ENCODE results near the gene ODF2.

ODF2 gene

DNA sequence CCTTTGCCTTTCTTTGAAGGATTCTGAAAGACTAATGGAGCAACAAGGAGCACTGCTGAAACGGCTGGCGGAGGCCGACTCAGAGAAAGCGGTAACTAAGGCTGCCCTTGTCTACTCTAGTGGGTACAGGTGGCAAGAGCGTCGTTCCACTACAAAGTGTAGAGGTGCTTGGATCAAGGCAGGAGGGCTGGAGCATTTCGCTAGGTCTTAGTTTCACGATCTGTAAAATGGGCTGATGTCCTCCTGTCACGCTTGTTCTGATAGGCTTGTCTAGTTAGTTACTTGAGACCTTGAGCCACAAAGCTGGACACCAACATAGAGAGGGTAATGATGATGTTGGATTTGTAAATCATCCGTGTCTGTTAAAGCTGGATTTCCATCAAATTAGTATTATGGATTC is 25.8 kb downstream of the ODF2 start:
- peaks cover 36 to 57% of the 10 kb centered on the region in 2 donors for H3K36me3 ChIP-seq (ENCODE audit: control insufficient read depth in 2 of 2, insufficient read depth in 2 of 2, low read length in 2 of 2)
- no peaks in the 10 kb centered on the region for H3K9me3 ChIP-seq (ENCODE audit: control insufficient read depth in 2 of 2, low read length in 2 of 2)
- no peak overlapping the region for H3K27ac ChIP-seq (ENCODE audit: low read depth in 2 of 2, low read length in 2 of 2)
- no peak overlapping the region for H3K9ac ChIP-seq (ENCODE audit: low read depth in 1 of 2, low read length in 2 of 2)
- no peaks in the 10 kb centered on the region for H3K27me3 ChIP-seq (ENCODE audit: control insufficient read depth in 2 of 2, insufficient read depth in 2 of 2, low read length in 2 of 2)
- no peak overlapping the region for H3K4me3 ChIP-seq (ENCODE audit: low read length in 2 of 2)
- H3K4me1 ChIP-seq (ENCODE audit: control insufficient read depth in 2 of 2, insufficient read depth in 2 of 2, low read length in 2 of 2), result no peaks in the 10 kb centered on the region

DNA sequence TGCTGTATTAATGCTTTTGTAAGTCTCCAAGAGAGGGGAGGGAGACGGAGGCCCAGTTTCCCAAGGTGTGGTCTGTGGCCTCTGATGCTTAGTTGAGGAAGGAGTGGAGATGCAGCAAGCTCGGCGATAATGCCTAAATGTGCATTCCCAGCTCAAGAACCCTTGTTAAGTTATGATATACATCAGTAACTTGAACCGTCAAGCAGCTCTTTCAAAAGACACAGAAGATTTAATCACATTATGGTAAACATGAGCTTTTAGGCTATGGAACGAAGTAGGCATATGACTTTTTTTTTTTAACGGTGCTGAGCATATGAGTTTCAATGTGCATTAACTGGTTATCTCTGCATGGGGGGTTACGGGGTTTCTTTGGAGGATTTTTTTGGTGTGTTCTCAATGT is 26.4 kb downstream of the ODF2 start:
- Histone ChIP-seq H3K27me3 (ENCODE audit: control insufficient read depth in 2 of 2, insufficient read depth in 2 of 2, low read length in 2 of 2) (no peaks in the 10 kb centered on the region), H3K9ac (ENCODE audit: low read depth in 1 of 2, low read length in 2 of 2) (no peak overlapping the region), H3K4me3 (ENCODE audit: low read length in 2 of 2) (no peak overlapping the region), H3K4me1 (ENCODE audit: control insufficient read depth in 2 of 2, insufficient read depth in 2 of 2, low read length in 2 of 2) (no peaks in the 10 kb centered on the region), H3K27ac (ENCODE audit: low read depth in 2 of 2, low read length in 2 of 2) (no peak overlapping the region), H3K9me3 (ENCODE audit: control insufficient read depth in 2 of 2, low read length in 2 of 2) (no peaks in the 10 kb centered on the region), H3K36me3 (ENCODE audit: control insufficient read depth in 2 of 2, insufficient read depth in 2 of 2, low read length in 2 of 2) (peaks cover 38 to 62% of the 10 kb centered on the region in 2 donors)

DNA sequence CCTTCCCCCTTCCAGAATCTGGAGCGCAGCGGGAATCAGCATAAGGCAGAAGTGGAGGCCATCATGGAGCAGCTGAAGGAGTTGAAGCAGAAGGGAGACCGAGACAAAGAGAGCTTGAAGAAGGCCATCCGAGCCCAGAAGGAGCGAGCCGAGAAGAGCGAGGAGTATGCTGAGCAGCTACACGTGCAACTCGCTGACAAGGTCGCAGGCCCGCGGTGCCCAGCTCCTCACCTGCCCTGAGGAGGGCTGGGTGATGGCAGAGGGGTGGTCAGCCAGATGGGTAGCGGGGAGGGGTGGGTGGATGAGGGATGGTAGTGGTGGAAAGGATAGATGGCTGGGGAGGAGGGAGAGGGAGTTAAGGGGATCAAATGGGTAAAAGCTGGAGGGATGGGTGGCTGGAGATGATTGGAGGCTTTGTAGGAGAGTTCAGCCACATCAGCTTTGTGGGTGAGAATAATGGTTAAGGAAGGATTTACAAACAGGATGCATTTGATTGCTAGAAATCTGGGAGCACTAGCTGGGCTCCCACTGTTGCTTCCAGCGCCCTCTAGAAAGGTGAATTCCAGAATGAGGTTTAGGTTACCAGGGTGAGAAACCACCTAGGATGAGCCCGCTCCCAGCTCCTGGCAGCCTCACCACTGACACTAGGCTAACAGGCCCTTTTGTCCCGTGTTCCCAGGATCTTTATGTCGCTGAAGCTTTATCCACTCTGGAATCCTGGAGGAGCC is 29.0 kb downstream of the ODF2 start:
- no peaks in the 10 kb centered on the region for H3K27me3 ChIP-seq (ENCODE audit: control insufficient read depth in 2 of 2, insufficient read depth in 2 of 2, low read length in 2 of 2)
- no peaks in the 10 kb centered on the region for H3K9me3 ChIP-seq (ENCODE audit: control insufficient read depth in 2 of 2, low read length in 2 of 2)
- no peaks in the 10 kb centered on the region for H3K4me1 ChIP-seq (ENCODE audit: control insufficient read depth in 2 of 2, insufficient read depth in 2 of 2, low read length in 2 of 2)
- H3K27ac ChIP-seq (ENCODE audit: low read depth in 2 of 2, low read length in 2 of 2), result no peak overlapping the region
- no peak overlapping the region for H3K9ac ChIP-seq (ENCODE audit: low read depth in 1 of 2, low read length in 2 of 2)
- peaks cover 34 to 61% of the 10 kb centered on the region in 2 donors for H3K36me3 ChIP-seq (ENCODE audit: control insufficient read depth in 2 of 2, insufficient read depth in 2 of 2, low read length in 2 of 2)
- no peak overlapping the region for H3K4me3 ChIP-seq (ENCODE audit: low read length in 2 of 2)

GRCh38 chr9:128485414-128485855 is 29.6 kb downstream of the ODF2 start:
- no peak overlapping the region for H3K9ac ChIP-seq (ENCODE audit: low read depth in 1 of 2, low read length in 2 of 2)
- H3K4me3 ChIP-seq (ENCODE audit: low read length in 2 of 2), result no peak overlapping the region
- no peaks in the 10 kb centered on the region for H3K9me3 ChIP-seq (ENCODE audit: control insufficient read depth in 2 of 2, low read length in 2 of 2)
- peaks cover 34 to 61% of the 10 kb centered on the region in 2 donors for H3K36me3 ChIP-seq (ENCODE audit: control insufficient read depth in 2 of 2, insufficient read depth in 2 of 2, low read length in 2 of 2)
- no peak overlapping the region for H3K27ac ChIP-seq (ENCODE audit: low read depth in 2 of 2, low read length in 2 of 2)
- H3K4me1 ChIP-seq (ENCODE audit: control insufficient read depth in 2 of 2, insufficient read depth in 2 of 2, low read length in 2 of 2), result no peaks in the 10 kb centered on the region
- no peaks in the 10 kb centered on the region for H3K27me3 ChIP-seq (ENCODE audit: control insufficient read depth in 2 of 2, insufficient read depth in 2 of 2, low read length in 2 of 2)

DNA sequence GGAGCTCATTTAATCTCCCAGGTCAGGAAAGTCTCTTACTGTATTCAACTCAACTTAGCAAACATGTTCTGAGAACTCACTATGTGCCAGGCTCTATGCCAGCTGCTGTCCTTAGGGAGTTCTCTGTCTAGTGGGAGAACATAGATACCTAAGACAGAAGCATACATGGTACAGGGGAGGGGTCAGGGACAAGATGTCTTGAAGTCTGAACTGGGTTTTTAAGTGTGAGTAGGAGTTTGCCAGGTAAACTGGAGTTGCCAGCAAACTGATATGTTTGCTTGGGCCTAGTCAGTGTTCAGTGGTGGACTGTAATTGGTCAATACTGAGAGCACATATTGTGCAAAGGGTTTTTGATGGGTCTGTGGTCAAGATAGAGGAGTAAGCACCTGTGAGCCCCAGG is 30.4 kb downstream of the ODF2 start:
- Histone ChIP-seq H3K9ac (ENCODE audit: low read depth in 1 of 2, low read length in 2 of 2) (no peak overlapping the region), H3K36me3 (ENCODE audit: control insufficient read depth in 2 of 2, insufficient read depth in 2 of 2, low read length in 2 of 2) (peaks cover 34 to 61% of the 10 kb centered on the region in 2 donors)

GRCh38 chr9:128493424-128493823 is 37.6 kb downstream of the ODF2 start:
- H3K9me3 ChIP-seq (ENCODE audit: control insufficient read depth in 2 of 2, low read length in 2 of 2), result no peaks in the 10 kb centered on the region
- peaks cover 17 to 40% of the 10 kb centered on the region in 2 donors for H3K36me3 ChIP-seq (ENCODE audit: control insufficient read depth in 2 of 2, insufficient read depth in 2 of 2, low read length in 2 of 2)
- H3K27me3 ChIP-seq (ENCODE audit: control insufficient read depth in 2 of 2, insufficient read depth in 2 of 2, low read length in 2 of 2), result no peaks in the 10 kb centered on the region
- no peak overlapping the region for H3K27ac ChIP-seq (ENCODE audit: low read depth in 2 of 2, low read length in 2 of 2)
- H3K4me3 ChIP-seq (ENCODE audit: low read length in 2 of 2), result no peak overlapping the region
- H3K9ac ChIP-seq (ENCODE audit: low read depth in 1 of 2, low read length in 2 of 2), result no peak overlapping the region
- H3K4me1 ChIP-seq (ENCODE audit: control insufficient read depth in 2 of 2, insufficient read depth in 2 of 2, low read length in 2 of 2), result peaks cover 4 to 5% of the 10 kb centered on the region in 2 donors

More for the DNA sequence above, 30.4 kb downstream of the ODF2 start:
- H3K27me3 ChIP-seq (ENCODE audit: control insufficient read depth in 2 of 2, insufficient read depth in 2 of 2, low read length in 2 of 2), result no peaks in the 10 kb centered on the region
- no peak overlapping the region for H3K27ac ChIP-seq (ENCODE audit: low read depth in 2 of 2, low read length in 2 of 2)
- H3K4me3 ChIP-seq (ENCODE audit: low read length in 2 of 2), result no peak overlapping the region
- no peaks in the 10 kb centered on the region for H3K4me1 ChIP-seq (ENCODE audit: control insufficient read depth in 2 of 2, insufficient read depth in 2 of 2, low read length in 2 of 2)
- H3K9me3 ChIP-seq (ENCODE audit: control insufficient read depth in 2 of 2, low read length in 2 of 2), result no peaks in the 10 kb centered on the region

DNA sequence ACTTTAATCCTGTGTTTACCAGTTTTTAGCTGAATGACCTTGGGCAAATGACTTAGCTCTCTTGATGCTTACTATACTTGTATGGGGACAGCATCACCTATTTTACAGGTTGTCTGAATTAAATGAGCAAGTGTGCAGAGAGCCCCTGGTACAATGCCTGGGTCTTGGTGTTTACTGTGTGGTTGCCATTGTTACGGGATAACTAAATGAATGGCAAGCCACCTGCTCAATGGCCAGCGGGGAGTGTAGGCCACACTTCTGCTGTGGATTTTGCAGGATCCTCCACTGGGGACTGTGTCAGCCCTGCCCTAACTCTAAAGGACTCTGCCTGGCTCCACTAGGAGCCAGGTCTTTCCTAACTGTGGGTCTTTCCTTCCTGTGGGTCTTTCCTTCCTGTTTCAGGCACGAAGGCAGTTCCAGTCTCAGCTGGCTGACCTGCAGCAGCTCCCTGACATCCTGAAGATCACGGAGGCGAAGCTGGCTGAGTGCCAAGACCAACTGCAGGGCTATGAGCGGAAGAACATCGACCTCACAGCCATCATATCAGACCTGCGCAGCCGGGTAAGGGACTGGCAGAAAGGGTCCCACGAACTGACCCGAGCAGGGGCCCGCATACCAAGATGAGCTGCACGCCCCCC is 38.4 kb downstream of the ODF2 start:
- Histone ChIP-seq H3K9me3 (ENCODE audit: control insufficient read depth in 2 of 2, low read length in 2 of 2) (no peaks in the 10 kb centered on the region), H3K36me3 (ENCODE audit: control insufficient read depth in 2 of 2, insufficient read depth in 2 of 2, low read length in 2 of 2) (peaks cover 22 to 46% of the 10 kb centered on the region in 2 donors), H3K27me3 (ENCODE audit: control insufficient read depth in 2 of 2, insufficient read depth in 2 of 2, low read length in 2 of 2) (no peaks in the 10 kb centered on the region), H3K9ac (ENCODE audit: low read depth in 1 of 2, low read length in 2 of 2) (no peak overlapping the region), H3K4me3 (ENCODE audit: low read length in 2 of 2) (no peak overlapping the region), H3K4me1 (ENCODE audit: control insufficient read depth in 2 of 2, insufficient read depth in 2 of 2, low read length in 2 of 2) (peaks cover 4 to 5% of the 10 kb centered on the region in 2 donors), H3K27ac (ENCODE audit: low read depth in 2 of 2, low read length in 2 of 2) (peak overlapping the region in 1 of 2 donors; percentile 23)

DNA sequence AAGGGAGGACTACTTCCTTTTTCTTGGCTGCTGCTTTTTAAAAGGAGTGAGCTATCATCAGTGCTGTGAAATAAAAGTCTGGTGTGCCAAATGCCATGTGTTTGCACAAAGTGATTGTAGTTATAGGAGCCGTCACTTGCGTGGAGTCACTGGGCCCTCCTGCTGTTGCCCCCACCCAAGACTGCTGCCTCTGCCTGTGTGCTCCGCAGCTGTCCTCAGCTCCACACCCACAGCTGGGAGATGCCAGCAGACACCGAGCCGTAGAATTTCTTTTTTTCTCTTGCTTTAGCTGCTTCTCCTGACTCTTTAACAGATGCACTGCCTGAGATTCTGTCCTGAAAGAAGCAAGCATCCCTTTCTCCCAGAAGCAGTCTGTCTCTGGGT is 38.9 kb downstream of the ODF2 start:
- Histone ChIP-seq H3K9ac (ENCODE audit: low read depth in 1 of 2, low read length in 2 of 2) (no peak overlapping the region), H3K27me3 (ENCODE audit: control insufficient read depth in 2 of 2, insufficient read depth in 2 of 2, low read length in 2 of 2) (no peaks in the 10 kb centered on the region), H3K4me1 (ENCODE audit: control insufficient read depth in 2 of 2, insufficient read depth in 2 of 2, low read length in 2 of 2) (peaks cover 4 to 5% of the 10 kb centered on the region in 2 donors), H3K4me3 (ENCODE audit: low read length in 2 of 2) (no peak overlapping the region), H3K36me3 (ENCODE audit: control insufficient read depth in 2 of 2, insufficient read depth in 2 of 2, low read length in 2 of 2) (peaks cover 21 to 48% of the 10 kb centered on the region in 2 donors), H3K9me3 (ENCODE audit: control insufficient read depth in 2 of 2, low read length in 2 of 2) (no peaks in the 10 kb centered on the region), H3K27ac (ENCODE audit: low read depth in 2 of 2, low read length in 2 of 2) (no peak overlapping the region)

DNA sequence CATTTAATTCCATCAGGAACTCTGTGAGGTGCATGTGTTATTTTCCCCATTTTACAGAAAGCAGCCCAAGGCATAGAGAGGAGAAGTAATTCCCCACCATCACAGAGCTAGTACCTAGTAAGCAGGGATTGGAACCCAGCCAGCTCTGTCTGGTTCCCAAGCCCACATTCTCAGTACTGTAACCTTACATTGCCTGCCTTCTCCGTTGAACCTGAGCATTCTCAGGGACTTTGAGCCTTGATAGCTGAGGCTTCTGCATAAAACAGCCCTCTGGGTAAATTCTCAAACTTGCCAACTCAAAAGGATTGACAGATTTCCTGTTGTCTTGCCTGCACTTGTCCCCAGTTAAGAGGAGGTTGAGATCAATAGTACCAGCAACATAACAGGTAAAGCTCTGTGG is 39.5 kb downstream of the ODF2 start:
- Histone ChIP-seq H3K36me3 (ENCODE audit: control insufficient read depth in 2 of 2, insufficient read depth in 2 of 2, low read length in 2 of 2) (peaks cover 19 to 53% of the 10 kb centered on the region in 2 donors), H3K4me1 (ENCODE audit: control insufficient read depth in 2 of 2, insufficient read depth in 2 of 2, low read length in 2 of 2) (peaks cover 4 to 5% of the 10 kb centered on the region in 2 donors), H3K9ac (ENCODE audit: low read depth in 1 of 2, low read length in 2 of 2) (no peak overlapping the region), H3K27ac (ENCODE audit: low read depth in 2 of 2, low read length in 2 of 2) (no peak overlapping the region), H3K4me3 (ENCODE audit: low read length in 2 of 2) (no peak overlapping the region), H3K9me3 (ENCODE audit: control insufficient read depth in 2 of 2, low read length in 2 of 2) (no peaks in the 10 kb centered on the region), H3K27me3 (ENCODE audit: control insufficient read depth in 2 of 2, insufficient read depth in 2 of 2, low read length in 2 of 2) (no peaks in the 10 kb centered on the region)

DNA sequence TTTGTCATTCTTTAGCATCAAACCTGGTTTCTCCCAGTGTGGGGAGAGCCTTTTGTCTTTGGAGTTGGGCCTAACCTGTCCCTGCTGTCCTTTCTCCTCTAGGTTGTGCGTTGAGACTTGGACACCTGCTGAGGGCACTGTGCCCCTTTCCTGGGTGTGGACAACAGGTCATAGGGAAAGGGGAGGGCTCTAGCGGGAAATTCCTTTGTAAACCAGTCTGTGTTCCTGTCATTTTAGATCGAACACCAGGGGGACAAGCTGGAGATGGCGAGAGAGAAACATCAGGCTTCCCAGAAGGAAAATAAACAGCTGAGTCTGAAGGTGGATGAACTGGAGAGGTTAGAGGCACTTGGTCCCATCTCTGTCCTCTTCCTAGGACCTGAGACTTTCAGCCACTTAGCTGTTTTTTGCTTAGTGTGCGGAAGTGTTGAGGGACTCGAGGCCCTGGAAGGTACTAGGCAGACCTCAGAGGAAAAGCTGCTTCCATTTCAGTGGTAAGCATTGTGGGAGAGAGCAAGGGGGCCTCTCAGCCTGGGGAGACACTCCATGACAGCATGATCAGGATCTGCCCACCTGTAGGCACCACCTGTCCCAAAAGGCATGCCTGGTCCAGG is 40.1 kb downstream of the ODF2 start:
- H3K27me3 ChIP-seq (ENCODE audit: control insufficient read depth in 2 of 2, insufficient read depth in 2 of 2, low read length in 2 of 2), result no peaks in the 10 kb centered on the region
- peaks cover 4 to 5% of the 10 kb centered on the region in 2 donors for H3K4me1 ChIP-seq (ENCODE audit: control insufficient read depth in 2 of 2, insufficient read depth in 2 of 2, low read length in 2 of 2)
- no peaks in the 10 kb centered on the region for H3K9me3 ChIP-seq (ENCODE audit: control insufficient read depth in 2 of 2, low read length in 2 of 2)
- no peak overlapping the region for H3K4me3 ChIP-seq (ENCODE audit: low read length in 2 of 2)
- no peak overlapping the region for H3K9ac ChIP-seq (ENCODE audit: low read depth in 1 of 2, low read length in 2 of 2)
- no peak overlapping the region for H3K27ac ChIP-seq (ENCODE audit: low read depth in 2 of 2, low read length in 2 of 2)
- peaks cover 19 to 57% of the 10 kb centered on the region in 2 donors for H3K36me3 ChIP-seq (ENCODE audit: control insufficient read depth in 2 of 2, insufficient read depth in 2 of 2, low read length in 2 of 2)
